GM18858 (cell line): ENCODE results near the gene MAN1A1.

ENCODE experiments used
- ATAC-seq: cut with Tn5 transposase; IDR thresholded peaks from one replicate; pipeline ENCODE4 v1.9.1; 2021; ENCODE audit not compliant: unreplicated experiment

MAN1A1 gene

DNA sequence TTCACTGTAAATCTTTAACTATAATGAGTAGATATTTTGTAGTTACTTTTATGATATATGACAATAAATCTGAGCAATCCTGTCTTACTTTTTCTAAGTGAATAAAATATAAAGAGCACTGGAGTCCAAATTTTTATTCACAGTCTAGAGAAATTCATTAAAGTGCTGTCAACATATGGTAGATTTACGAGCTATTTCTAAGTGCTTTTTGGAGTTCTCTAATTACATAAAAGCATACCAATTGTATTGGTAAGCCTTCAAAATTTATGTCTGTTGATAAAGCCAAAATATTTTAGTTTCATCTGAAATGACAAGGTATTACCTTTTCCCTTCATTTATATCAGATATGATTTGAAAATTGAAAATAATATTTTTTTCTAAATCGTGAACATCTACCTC lies 75.4 kb downstream of the MAN1A1 start:
- ATAC-seq: no peak

DNA sequence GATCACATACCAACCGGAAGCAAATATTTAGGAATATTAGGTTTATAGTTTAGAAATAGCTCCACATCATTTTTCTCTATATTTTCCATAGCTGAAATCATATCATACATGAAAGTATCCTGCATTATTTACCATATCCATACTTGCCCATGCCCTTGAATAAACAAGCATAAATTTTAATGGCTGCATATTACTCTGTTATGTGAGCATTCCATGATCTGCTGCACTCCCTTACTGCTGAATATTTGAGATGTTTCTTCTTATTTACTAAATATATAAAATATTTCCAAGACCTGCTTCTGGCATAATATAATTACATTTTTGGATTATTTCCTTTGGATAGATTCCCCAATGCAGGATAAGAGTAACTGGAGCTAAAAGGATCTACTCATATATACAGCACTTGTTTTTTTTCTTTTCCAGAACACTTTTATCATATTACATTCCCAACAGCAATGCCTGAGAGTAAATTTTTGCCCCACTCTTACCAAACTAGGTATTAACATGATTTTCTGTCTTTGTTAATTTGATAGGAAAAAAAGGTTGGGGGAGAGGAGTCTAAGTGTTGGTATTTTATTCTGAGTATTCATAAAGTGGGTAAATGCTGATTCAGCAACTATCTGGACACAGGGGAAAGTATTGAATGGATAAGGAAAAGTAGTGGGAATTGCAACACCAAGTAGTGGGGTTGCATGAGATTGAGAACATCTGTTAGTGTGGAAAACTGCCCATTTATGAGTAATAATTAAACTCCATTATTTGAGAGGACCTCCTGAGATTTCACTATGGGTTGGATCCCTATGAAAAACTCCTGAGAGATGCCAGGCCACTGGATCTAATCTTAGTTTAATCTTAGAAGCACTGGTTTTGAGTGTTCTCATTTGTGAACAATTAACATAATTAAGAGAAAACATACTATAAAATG lies 76.0 kb downstream of the MAN1A1 start:
- ATAC-seq: no peak

DNA sequence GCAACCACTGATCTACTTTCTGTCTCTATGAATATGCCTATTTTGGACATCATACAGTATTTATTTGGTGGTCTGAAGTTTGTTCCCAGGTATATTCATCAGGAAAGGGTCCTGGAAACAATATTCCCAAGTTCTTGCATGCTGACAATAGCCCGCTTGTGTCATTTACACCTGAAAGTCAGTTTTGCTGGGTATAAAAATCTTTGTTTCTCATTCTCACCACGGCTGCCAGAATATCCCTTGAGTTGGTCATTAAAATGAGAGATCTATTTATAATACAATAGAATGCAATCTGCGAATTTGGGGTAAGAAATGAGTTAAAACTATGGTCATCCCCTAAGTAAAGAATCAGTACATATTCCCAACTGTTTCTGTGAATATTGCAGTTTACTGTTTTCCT lies 79.0 kb downstream of the MAN1A1 start:
- no peak for ATAC-seq

DNA sequence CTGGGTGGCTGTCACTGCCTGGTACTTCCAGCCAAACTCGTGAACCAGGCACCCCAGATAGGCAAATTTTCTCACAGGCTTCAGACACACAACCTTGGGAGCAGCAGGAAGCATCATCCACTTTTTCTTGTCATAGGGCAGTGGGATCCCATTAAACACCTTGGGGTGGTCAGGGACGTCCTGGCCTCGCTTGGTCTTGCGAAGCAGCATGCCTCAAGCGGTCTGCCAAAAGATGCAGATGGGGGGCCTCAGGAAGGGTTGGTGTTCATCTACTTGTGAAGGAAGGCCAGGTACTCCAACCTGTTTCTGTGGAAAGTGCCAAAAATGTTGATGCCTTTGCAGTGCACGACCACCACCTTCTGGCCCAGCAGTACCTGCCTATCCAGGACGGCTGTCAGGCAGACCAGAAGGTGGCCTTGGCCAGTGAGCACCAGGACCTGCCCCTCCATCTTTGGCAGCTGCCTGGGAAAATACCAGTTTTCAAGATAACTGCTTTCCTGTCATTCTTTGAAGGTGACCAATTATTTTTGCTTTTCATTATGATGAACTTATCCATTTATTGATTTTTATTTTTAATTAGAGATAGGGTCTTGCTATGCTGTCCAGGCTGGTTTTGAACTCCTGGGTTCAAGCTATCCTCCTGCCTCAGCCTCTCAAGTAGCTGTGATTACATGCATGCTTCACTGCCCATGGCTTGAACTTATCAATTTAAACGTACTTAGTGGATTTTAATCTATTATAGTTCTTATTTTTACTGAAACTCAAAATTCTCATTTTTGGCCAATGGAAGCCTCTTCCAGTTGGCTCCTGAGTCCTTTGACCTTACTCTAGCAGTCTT lies 80.1 kb downstream of the MAN1A1 start:
- no peak for ATAC-seq

DNA sequence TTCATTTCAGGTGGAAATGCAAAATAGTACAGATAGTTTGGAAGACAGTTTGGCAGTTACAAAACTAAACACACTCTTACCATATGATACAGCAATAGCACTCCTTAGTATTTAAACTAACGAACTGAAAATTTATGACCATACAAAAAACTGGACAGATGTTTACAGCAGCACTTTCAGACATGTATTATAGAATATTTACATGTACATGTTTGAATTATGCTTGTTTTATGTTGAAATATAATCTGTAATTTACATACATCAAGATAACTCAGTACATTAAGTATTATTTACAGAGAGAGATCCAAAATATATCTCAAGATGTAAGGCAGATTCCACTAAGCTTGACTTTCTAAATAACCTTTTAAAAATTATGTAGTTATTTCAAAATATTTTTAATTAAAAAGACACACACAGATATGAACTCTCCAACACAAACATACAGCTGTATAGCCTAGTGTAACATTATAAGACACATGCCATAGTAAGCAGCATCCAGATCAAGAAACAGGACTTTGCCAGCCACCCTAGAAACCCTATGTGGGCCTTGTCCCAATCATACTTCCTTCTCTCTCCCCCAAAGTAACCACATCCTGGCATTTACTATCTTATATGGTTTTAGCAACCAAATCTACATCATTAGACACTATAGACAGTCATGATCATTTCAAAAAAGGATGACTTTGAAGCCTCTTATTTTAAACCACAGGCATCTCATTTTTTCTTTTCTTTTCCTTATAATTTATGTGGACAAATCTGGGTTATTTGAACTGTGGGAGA lies 82.2 kb downstream of the MAN1A1 start:
- no peak for ATAC-seq

DNA sequence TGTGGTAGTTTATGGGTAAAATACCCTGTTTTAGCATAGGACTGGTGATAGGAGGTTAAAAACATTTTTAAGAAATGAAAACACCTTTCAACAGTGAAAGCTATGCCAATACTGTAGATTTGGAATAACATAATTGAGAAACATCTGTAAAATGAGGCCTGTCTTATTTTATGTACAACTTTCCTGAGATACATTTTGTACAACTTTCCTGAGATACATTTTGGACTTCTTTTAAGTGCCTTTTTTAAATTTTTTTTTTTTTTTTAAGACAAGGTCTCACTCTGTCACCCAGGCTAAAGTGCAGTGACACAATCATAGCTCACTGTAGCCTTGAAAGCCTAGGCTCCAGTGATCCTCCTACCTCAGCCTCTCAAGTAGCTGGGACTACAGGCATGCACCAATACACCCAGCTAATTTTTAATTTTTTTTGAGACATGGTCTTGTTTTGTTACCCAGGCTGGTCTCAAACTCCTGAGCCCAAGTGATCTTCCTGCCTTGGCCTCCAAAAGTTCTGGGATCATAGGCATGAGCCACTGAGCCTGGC lies 84.6 kb downstream of the MAN1A1 start:
- no peak for ATAC-seq

DNA sequence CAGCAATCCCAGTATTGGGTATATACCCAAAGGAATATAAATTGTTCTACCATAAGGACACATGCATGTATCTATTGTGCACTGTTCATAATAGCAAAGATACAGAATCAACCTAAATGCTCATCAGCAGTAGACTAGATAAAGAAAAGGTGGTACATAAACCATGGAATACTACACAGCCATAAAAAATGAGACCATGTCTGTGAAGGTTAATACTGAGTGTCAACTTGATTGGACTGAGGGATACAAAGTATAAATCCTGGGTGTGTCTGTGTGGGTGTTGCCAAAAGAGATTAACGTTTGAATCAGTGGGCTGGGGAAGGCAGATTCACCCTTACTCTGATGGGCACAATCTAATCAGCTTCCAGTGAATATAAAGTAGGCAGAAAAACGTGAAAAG lies 86.9 kb downstream of the MAN1A1 start:
- no peak for ATAC-seq

DNA sequence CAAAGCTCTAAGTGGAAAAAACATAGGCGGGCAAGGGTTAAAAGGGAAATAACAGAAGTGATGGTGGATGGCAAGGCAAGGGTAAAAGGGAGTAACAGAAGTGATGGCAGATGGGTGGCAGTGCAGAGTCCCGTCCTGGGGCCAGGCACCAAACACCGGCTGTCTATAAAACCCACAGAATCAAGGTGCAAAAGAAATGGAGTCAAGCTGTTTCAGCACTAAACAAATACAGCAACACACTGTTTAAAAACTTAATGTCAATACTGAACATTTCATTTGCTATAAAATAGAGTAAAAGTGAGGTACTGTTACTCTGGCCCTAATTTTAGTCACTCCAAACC lies 87.6 kb downstream of the MAN1A1 start:
- no peak for ATAC-seq

DNA sequence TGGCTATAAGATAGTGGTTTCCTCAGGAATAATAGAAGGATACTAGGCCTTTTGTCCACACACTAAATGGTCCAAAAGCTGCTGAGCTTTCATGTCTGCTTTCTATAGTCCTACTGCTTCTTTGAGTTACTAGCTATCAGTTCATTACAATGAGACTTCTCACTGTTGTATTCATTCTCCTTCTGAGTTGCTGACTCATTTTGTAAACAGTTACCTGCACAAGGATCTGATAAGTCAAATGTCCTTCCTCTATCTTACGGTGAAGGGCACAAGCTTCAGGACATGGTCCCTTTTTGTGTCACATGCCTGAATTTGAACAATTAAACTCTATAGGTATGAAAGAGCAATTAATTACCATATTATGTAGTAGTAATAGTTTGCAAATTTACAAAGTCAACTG lies 90.5 kb downstream of the MAN1A1 start:
- ATAC-seq: peak; percentile 66

DNA sequence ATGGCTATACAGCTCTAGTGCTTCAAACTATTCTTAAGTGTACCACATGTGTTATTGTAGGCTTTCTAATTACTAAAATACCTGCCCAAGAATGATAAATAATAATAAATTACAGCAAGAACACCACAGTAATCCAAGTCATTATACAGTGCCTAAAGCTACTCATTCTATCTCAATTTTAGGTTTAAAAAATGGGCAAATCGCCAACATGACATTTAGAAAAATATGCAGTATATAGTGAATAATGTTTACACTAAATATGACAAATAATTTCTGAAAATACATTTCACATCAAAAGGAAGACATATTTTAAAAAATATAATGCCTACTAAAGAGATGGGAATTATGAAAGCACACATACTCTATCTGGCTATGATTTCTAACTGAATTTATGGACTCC lies 91.8 kb downstream of the MAN1A1 start:
- ATAC-seq: no peak

DNA sequence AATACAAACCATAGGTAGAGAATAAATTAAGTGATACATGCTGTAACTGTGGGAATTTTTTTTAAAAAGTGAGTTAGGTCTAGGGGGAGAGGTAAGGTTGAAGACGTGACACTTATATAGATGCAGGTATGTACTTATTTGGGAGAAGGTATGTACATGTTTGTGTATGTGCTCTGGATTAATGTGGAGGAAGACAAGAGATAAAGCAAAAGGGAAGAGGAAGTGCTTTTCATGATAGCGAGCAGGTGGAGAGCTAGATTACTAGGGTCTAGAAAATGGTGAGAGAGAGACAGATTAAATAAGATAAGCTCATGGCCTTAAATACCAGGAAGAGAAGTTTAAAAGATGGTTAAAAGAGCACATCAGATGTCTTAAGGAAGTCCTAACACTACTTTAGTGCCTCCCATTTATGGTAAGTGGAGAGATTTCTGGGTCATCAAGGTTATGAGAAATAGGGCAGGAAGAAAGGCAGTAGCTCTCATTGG lies 92.5 kb downstream of the MAN1A1 start:
- no peak for ATAC-seq

DNA sequence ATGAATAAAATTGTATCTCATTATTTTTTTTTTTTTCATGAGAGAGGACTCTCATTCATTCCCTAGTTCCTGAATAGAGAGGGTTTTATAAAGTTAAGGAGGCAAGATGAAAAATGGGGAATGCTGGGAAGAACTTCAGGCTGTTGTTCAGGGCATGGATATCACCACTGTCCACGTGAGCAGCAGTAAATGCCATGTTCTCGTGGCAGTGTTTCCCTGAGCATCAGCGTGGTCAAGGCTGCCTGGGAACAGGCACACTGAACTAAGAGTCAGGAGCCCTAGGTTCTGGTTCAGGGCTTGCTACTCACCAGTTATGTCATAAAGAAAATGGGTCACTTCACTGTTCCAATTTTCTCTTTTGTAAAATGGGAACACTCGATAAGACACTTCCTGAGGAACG lies 93.2 kb downstream of the MAN1A1 start:
- ATAC-seq: no peak

DNA sequence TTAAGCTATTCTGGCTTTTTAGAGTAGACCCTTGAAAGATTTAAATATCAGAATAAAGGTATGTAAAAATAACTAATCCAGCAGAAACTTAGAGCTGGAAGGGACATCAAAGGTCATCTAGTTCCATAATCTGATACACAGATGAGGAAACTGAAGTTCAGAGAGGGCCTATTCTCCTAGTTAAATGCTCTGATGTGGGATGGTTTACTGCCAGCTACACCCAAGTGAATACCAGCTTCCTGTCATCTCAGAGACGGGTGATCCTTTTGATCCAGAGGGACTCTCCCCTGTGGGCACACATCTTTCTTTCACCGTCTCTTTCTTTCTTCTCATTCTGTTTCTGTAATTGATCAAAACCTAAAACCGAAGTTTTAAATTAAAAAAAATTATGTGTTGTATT lies 94.1 kb downstream of the MAN1A1 start:
- ATAC-seq: no peak

DNA sequence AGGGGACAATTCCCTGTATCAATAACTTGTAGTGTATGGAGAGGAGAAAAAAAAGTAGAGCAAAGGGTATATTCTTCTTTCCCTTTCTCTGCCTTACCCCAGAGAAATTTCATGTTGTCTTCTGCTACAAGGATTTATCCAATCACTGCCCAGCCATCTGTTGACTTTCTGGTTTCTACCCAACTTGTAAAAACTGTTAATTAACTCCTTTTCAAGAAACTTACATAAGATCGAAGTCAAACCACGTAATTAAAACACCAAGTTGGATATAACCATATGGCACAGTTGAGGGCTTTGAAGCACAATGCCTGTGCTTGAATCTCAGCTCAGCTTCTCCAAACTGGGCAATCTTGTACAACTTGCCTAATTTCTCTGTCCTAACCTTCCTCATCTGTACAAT lies 99.5 kb downstream of the MAN1A1 start:
- ATAC-seq: no peak

DNA sequence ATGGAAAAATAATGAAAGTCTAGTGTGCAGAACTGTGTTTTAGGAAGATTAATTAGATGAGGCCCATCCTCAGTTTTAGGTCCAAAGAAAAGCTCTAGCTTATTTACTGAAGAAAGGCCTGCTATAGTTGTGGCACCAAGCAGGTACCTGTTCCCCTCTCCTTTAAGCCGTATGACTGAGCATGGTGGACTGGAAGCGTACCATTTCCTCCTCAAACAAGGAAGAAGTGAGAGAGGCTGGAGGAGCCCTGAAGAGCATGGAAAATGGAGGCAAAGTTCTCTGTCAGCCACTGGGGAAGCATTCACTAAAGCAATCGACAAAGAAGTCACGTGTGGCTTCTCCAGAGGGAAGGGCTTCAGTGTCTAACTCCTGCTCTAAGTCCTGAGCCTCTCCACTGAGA lies 100.2 kb downstream of the MAN1A1 start:
- ATAC-seq: no peak

DNA sequence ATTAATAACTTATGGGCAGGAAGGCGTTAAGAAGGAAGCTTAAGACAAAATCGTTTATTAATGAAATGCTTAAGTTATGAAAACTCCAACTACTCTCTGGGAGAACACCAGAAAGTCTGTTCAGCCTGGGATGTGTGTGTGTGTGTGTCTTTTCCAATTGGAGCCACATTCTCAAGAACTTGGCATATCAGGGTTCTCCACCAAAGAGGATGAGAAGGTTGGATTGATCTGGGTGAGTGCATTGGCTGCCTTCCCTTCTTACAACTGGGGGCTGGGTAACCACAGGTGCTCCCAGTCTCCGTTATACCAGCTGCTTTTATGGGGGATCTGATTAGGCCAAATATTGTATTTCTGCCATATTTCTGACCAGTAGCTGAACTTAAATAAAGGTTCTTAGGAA lies 102.1 kb downstream of the MAN1A1 start:
- no peak for ATAC-seq

DNA sequence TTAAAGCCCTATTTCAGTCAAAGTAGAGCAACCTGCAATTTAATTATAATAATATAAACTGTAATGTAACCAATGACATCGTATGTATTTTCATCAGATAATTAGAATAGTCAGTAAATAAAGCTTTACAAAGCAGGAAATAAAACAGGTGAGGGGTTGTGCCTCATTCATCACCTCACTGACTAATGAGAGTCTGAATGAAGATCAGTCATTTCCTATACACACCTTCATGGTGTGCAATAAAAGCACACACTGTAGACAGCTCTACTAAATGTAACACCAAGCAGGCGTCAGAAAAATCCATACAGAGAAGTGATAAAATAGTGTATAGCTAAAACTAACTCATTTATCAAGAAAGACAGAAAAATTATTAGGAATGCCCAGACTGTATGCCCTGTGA lies 105.9 kb downstream of the MAN1A1 start:
- no peak for ATAC-seq

DNA sequence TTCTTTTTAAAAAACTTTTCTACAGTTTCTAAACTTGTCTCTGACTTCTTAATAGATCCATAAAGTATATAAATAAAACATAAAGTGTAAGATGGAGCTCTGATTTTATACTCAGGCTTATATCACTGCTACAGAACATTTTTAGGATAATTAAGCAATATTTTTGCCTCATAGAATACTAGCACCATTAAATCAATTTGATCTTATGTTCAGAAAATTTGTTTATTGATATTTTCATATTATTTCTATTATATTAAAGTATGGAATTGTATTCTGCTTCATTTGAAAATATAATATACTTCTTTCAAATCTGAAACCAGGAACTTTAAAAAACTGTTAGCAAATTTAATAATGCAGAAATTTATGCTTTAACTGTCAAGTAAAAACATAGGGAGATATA lies 106.5 kb downstream of the MAN1A1 start:
- no peak for ATAC-seq

DNA sequence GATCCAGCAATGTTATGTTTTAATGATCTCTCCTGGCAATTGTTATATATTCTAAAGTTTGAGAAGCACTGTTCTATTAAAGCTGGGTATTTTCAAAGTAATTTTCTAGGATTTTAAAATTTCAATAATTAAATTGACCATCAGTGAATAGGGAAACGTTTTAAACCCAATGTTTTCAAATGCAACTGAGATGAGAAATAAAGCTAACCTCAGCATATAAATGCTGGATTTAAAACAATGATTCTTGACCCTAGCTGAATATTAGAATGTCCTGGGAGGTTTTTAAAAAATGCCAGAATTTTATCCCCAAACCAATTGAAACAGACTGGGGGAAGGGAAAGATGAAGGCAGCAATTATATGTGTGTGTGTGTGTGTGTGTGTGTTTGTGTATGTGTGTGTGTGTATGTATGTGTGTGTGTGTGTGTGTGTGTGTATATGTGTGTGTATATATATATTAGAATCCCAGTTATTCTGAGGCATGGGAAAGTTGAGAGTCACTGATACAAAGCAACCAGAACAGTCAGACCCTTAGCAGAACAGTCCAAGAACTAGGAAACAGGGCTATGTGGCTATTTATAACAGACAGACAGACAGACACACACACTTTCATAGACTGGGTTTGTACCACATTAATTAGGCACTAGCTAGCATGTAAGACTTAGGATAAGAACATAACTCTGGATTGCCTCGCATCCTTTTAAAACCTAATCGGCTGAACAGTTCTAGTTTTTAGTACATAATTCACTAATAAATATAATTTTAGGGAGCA lies 107.8 kb downstream of the MAN1A1 start:
- no peak for ATAC-seq

DNA sequence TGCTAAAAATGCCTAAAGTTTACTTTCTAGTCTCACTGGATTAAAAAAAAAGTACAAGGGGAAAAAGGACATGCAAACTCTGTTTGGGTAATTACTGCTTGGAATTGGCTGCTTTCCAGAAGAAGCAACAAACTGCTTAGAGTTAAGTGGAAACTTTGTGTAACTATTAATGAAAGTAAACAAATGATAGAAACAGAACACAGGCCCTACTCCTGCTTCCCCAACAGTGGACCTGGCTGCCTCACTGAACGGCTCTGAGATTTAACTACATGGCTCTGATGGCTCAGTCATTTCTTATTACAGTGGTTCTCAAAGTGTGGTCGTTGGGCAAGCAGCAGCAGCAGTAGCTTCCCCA lies 108.5 kb downstream of the MAN1A1 start:
- peak; percentile 56 for ATAC-seq
